Measurements from ENCODE around the gene CYBC1. TPM values are rescaled to one million over a fixed set of nuclear protein-coding genes. Genes with fewer than 3 reads are reported as not detected.

Gene CYBC1
- total RNA-seq, 2 experiments from 2014 or later: 60.2 to 62.4 TPM

DNA sequence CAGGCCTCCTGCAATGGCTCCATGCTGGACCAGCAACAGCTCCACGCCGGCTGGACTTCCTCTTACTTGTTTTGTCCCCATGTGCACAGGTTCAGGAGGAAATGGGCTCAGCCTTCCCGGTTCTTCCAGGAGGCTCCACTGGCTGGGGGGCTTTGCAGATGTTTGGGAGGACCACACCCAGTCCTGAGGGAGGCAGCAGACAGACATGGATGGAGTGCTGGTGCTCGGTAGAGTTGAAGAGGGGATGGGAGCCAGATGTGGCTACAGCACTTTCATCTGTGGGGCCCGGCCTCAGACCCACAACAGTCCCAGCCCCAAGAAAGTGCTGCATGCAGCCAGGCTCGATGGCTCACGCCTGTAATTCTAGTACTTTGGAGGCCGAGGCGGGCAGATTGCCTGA lies 29.8 kb upstream of the CYBC1 start:
- no peaks in the 10 kb centered on the region for H3K9me3 ChIP-seq (ENCODE audit: control insufficient read depth in 1 of 2, insufficient read depth in 1 of 2, low read length in 2 of 2)
- DNase-seq: no peak
- TF ChIP-seq CTCF (IDR thresholded peaks at IDR 0.05): no peak
- H3K4me3 ChIP-seq (ENCODE audit: low read length): no peak overlapping the region
- H3K36me3 Mint-ChIP-seq (ENCODE audit: low read depth): peaks cover 69% of the 10 kb centered on the region
- peaks cover 4% of the 10 kb centered on the region for H3K4me1 ChIP-seq (ENCODE audit: insufficient read depth, low read length)
- H3K27me3 ChIP-seq (ENCODE audit: control insufficient read depth in 1 of 2, insufficient read depth in 2 of 2, low read length in 2 of 2): no peaks in the 10 kb centered on the region
- H3K36me3 ChIP-seq (ENCODE audit: insufficient read depth, low read length): peaks cover 84% of the 10 kb centered on the region
- ChIA-PET POLR2A (interaction anchor here (1.2 kb wide), 1 partner anchor 39 kb away, joined by 4 read pairs; the partner anchor contains the start of gene FOXK2), CTCF (interaction anchor here (1.2 kb wide), 1 partner anchor 71 kb away, joined by 4 read pairs; no protein-coding TSS in a partner anchor)
- ATAC-seq (ENCODE audit: poor library complexity): no peak
- H3K27ac ChIP-seq (ENCODE audit: low read depth in 1 of 2, low read length in 2 of 2): no peak overlapping the region
- no peaks in the 10 kb centered on the region for H3K27me3 Mint-ChIP-seq
- intact Hi-C loops (cut with DNase I, micrococcal nuclease): no loop called here
- H3K4me1 Mint-ChIP-seq (ENCODE audit: low read depth): no peaks in the 10 kb centered on the region
- no peaks in the 10 kb centered on the region for H3K9me3 Mint-ChIP-seq
- H3K4me3 Mint-ChIP-seq: no peak overlapping the region
- H3K27ac Mint-ChIP-seq: no peak overlapping the region

DNA sequence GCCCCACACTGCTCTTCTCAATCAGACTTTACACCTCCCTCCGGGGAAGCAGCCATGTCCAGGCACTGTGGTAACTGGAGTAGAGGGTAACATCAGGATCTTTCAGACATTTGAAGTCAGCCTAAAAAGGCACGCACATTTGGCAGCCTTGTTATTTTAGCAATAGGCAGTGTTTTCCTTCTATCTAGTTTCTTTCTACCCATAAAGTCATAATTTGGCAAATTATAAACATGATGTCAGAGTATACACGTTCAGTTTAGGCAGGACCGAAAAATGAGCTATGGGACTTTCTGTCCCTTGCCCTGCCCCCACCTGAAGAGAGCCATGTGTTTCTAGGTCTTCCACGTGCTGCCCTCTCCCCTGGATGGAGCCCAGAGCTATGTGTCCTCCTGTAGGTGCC lies 29.1 kb upstream of the CYBC1 start:
- Mint-ChIP-seq H3K27ac (no peak overlapping the region), H3K27me3 (no peaks in the 10 kb centered on the region), H3K9me3 (no peaks in the 10 kb centered on the region), H3K4me1 (ENCODE audit: low read depth) (no peaks in the 10 kb centered on the region), H3K4me3 (no peak overlapping the region), H3K36me3 (ENCODE audit: low read depth) (peaks cover 67% of the 10 kb centered on the region)
- intact Hi-C loops (cut with DNase I, micrococcal nuclease): no loop called here
- ChIA-PET CTCF (no interaction called here), POLR2A (no interaction called here)
- peaks cover 4% of the 10 kb centered on the region for H3K4me1 ChIP-seq (ENCODE audit: insufficient read depth, low read length)
- no peaks in the 10 kb centered on the region for H3K27me3 ChIP-seq (ENCODE audit: control insufficient read depth in 1 of 2, insufficient read depth in 2 of 2, low read length in 2 of 2)
- peaks cover 86% of the 10 kb centered on the region for H3K36me3 ChIP-seq (ENCODE audit: insufficient read depth, low read length)
- TF ChIP-seq CTCF (IDR thresholded peaks at IDR 0.05): no peak
- H3K9me3 ChIP-seq (ENCODE audit: control insufficient read depth in 1 of 2, insufficient read depth in 1 of 2, low read length in 2 of 2): no peaks in the 10 kb centered on the region
- no peak for DNase-seq
- no peak overlapping the region for H3K27ac ChIP-seq (ENCODE audit: low read depth in 1 of 2, low read length in 2 of 2)
- ATAC-seq (ENCODE audit: poor library complexity): no peak
- no peak overlapping the region for H3K4me3 ChIP-seq (ENCODE audit: low read length)

DNA sequence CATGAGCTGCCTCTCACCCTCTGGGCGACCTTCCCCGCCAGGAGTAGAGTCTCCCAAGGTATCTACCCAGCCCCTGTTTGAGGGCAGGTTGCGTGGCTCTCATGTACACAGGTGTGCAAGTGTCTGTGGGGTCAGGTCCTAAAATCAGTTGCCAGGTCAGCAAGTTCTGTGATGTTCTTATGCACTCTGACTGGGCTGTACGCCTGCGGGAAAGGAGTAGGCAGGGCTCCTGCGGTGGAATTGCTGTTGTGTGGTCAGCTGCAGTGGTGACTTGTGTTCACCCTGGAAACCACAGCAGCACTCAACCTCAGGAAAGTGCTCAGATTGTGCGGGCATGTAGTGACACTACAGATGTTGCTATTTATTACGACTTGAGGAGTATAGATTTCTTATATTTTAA lies 27.4 kb upstream of the CYBC1 start:
- H3K36me3 ChIP-seq (ENCODE audit: insufficient read depth, low read length): peaks cover 83% of the 10 kb centered on the region
- POLR2A ChIA-PET: no interaction called here

More for the DNA sequence above, 27.4 kb upstream of the CYBC1 start:
- Mint-ChIP-seq H3K9me3 (no peaks in the 10 kb centered on the region), H3K4me3 (no peak overlapping the region), H3K4me1 (ENCODE audit: low read depth) (no peaks in the 10 kb centered on the region), H3K27me3 (no peaks in the 10 kb centered on the region), H3K36me3 (ENCODE audit: low read depth) (peaks cover 65% of the 10 kb centered on the region), H3K27ac (no peak overlapping the region)
- H3K4me1 ChIP-seq (ENCODE audit: insufficient read depth, low read length): peaks cover 4% of the 10 kb centered on the region
- CTCF ChIA-PET: no interaction called here
- H3K4me3 ChIP-seq (ENCODE audit: low read length): no peak overlapping the region
- ATAC-seq (ENCODE audit: poor library complexity) (no peak), DNase-seq (no peak)
- H3K27me3 ChIP-seq (ENCODE audit: control insufficient read depth in 1 of 2, insufficient read depth in 2 of 2, low read length in 2 of 2): no peaks in the 10 kb centered on the region
- intact Hi-C loops (cut with DNase I, micrococcal nuclease): no loop called here
- no peaks in the 10 kb centered on the region for H3K9me3 ChIP-seq (ENCODE audit: control insufficient read depth in 1 of 2, insufficient read depth in 1 of 2, low read length in 2 of 2)
- no peak overlapping the region for H3K27ac ChIP-seq (ENCODE audit: low read depth in 1 of 2, low read length in 2 of 2)
- no peak for TF ChIP-seq CTCF (IDR thresholded peaks at IDR 0.05)

Measured in CD4-positive, alpha-beta T cell (primary cell).